Measurements from ENCODE around the gene TPPP2. TPM values are rescaled to one million over a fixed set of nuclear protein-coding genes. Genes with fewer than 3 reads are reported as not detected.

TPPP2 gene
- total and polyA plus RNA-seq, 4 experiments from 2014 or later = not detected

- peaks cover 3 to 8% of the 10 kb centered on the region in 2 donors for H3K27me3 Mint-ChIP-seq
- POLR2A ChIA-PET (ENCODE audit: partially characterized antibody) = interaction anchor here (0.9 kb wide), 1 partner anchor 56 kb away, joined by 4 read pairs; no protein-coding TSS in a partner anchor
- intact Hi-C loops (cut with micrococcal nuclease) = no loop called here
- peaks cover 14% of the 10 kb centered on the region for H3K4me1 ChIP-seq (ENCODE audit: insufficient read depth, low read length)
- no peaks in the 10 kb centered on the region for H3K9me3 Mint-ChIP-seq
- H3K27ac ChIP-seq (ENCODE audit: low read depth, low read length) = no peak overlapping the region
- CTCF ChIA-PET (ENCODE audit: partially characterized antibody) = interaction anchor here (1.1 to 3.9 kb wide), 4 partner anchors 12 to 56 kb away, joined by 3 to 36 read pairs (median 8); no protein-coding TSS in a partner anchor
- peaks cover 3% of the 10 kb centered on the region for H3K27me3 ChIP-seq (ENCODE audit: insufficient read depth, low read length)
- H3K27ac Mint-ChIP-seq = no peak overlapping the region
- no peak overlapping the region for H3K4me3 ChIP-seq (ENCODE audit: low read length in 2 of 2)
- no peaks in the 10 kb centered on the region for H3K36me3 ChIP-seq (ENCODE audit: insufficient read depth, low read length)
- no peak for DNase-seq
- H3K4me1 Mint-ChIP-seq = peaks cover 8 to 17% (median 12%) of the 10 kb centered on the region in 4 donors
- H3K4me3 Mint-ChIP-seq = no peak overlapping the region
- no peaks in the 10 kb centered on the region for H3K36me3 Mint-ChIP-seq
- no peaks in the 10 kb centered on the region for H3K9me3 ChIP-seq (ENCODE audit: control insufficient read depth in 1 of 2, low read length in 2 of 2)
Observed at GRCh38 chr14:21048638-21049037, 18.6 kb downstream of the TPPP2 start.

- no peak overlapping the region for H3K27ac Mint-ChIP-seq
- ChIA-PET CTCF (ENCODE audit: partially characterized antibody) (interaction anchor here (1.9 to 3.9 kb wide), 2 partner anchors 34 kb away, joined by 11 to 36 read pairs; no protein-coding TSS in a partner anchor), POLR2A (ENCODE audit: partially characterized antibody) (no interaction called here)
- H3K27me3 Mint-ChIP-seq = peaks cover 3 to 8% of the 10 kb centered on the region in 2 donors
- intact Hi-C loops (cut with micrococcal nuclease) = no loop called here
- Histone ChIP-seq H3K27ac (ENCODE audit: low read depth, low read length) (no peak overlapping the region), H3K36me3 (ENCODE audit: insufficient read depth, low read length) (no peaks in the 10 kb centered on the region), H3K9me3 (ENCODE audit: control insufficient read depth in 1 of 2, low read length in 2 of 2) (no peaks in the 10 kb centered on the region), H3K4me1 (ENCODE audit: insufficient read depth, low read length) (peaks cover 8% of the 10 kb centered on the region), H3K4me3 (ENCODE audit: low read length in 2 of 2) (no peak overlapping the region), H3K27me3 (ENCODE audit: insufficient read depth, low read length) (peaks cover 3% of the 10 kb centered on the region)
- H3K36me3 Mint-ChIP-seq = no peaks in the 10 kb centered on the region
- no peaks in the 10 kb centered on the region for H3K9me3 Mint-ChIP-seq
- DNase-seq = no peak
- H3K4me3 Mint-ChIP-seq = no peak overlapping the region
- H3K4me1 Mint-ChIP-seq = peaks cover 6 to 14% (median 9%) of the 10 kb centered on the region in 4 donors
Observed at GRCh38 chr14:21049271-21049673, 19.3 kb downstream of the TPPP2 start.

DNA sequence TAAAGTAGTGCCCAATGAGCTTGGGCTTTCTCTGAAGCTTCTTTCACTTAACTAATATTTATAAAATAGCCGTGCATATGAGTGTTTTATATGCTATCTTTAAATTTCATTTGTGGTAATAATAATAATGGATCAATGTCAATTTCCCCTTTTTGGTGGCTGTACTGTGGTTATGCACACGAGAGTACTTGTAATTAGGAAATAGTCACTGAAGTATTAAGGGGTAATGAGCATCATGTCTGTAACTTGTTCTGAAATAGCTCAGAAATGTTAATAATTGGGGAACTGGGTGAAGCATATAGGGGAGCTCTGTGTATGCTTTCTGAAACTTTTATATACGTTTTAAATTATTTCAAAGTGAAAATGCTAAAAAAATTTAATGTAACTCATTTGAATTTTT is 20.6 kb downstream of the TPPP2 start:
- no peak for DNase-seq
- no peak overlapping the region for H3K27ac Mint-ChIP-seq
- Histone ChIP-seq H3K4me1 (ENCODE audit: insufficient read depth, low read length) (no peaks in the 10 kb centered on the region), H3K36me3 (ENCODE audit: insufficient read depth, low read length) (no peaks in the 10 kb centered on the region), H3K9me3 (ENCODE audit: control insufficient read depth in 1 of 2, low read length in 2 of 2) (no peaks in the 10 kb centered on the region), H3K4me3 (ENCODE audit: low read length in 2 of 2) (no peak overlapping the region), H3K27ac (ENCODE audit: low read depth, low read length) (no peak overlapping the region), H3K27me3 (ENCODE audit: insufficient read depth, low read length) (peaks cover 3% of the 10 kb centered on the region)
- H3K27me3 Mint-ChIP-seq = peaks cover 3 to 8% of the 10 kb centered on the region in 2 donors
- intact Hi-C loops (cut with micrococcal nuclease) = no loop called here
- H3K36me3 Mint-ChIP-seq = no peaks in the 10 kb centered on the region
- H3K4me3 Mint-ChIP-seq = no peak overlapping the region
- peaks cover 0 to 4% (median under 1%) of the 10 kb centered on the region in 4 donors for H3K4me1 Mint-ChIP-seq
- ChIA-PET CTCF (ENCODE audit: partially characterized antibody) (interaction anchor here (1.3 to 1.9 kb wide), 3 partner anchors 10 to 41 kb away, joined by 3 to 11 read pairs (median 4); no protein-coding TSS in a partner anchor), POLR2A (ENCODE audit: partially characterized antibody) (interaction anchor here (1.2 kb wide), 1 partner anchor 36 kb away, joined by 3 read pairs; no protein-coding TSS in a partner anchor)
- no peaks in the 10 kb centered on the region for H3K9me3 Mint-ChIP-seq

GRCh38 chr14:21053184-21054122 is 23.4 kb downstream of the TPPP2 start:
- Histone ChIP-seq H3K4me3 (ENCODE audit: low read length in 2 of 2) (no peak overlapping the region), H3K27ac (ENCODE audit: low read depth, low read length) (no peak overlapping the region), H3K27me3 (ENCODE audit: insufficient read depth, low read length) (no peaks in the 10 kb centered on the region), H3K9me3 (ENCODE audit: control insufficient read depth in 1 of 2, low read length in 2 of 2) (no peaks in the 10 kb centered on the region), H3K36me3 (ENCODE audit: insufficient read depth, low read length) (no peaks in the 10 kb centered on the region), H3K4me1 (ENCODE audit: insufficient read depth, low read length) (no peaks in the 10 kb centered on the region)
- Mint-ChIP-seq H3K27ac (peak overlapping the region in 1 of 7 donors; percentile 8), H3K27me3 (peaks cover 3 to 12% of the 10 kb centered on the region in 2 donors), H3K36me3 (no peaks in the 10 kb centered on the region), H3K9me3 (no peaks in the 10 kb centered on the region), H3K4me1 (peaks cover 0 to 4% (median under 1%) of the 10 kb centered on the region in 4 donors), H3K4me3 (no peak overlapping the region)
- ChIA-PET CTCF (ENCODE audit: partially characterized antibody) (interaction anchor here (1.3 kb wide), 1 partner anchor 39 kb away, joined by 7 read pairs; no protein-coding TSS in a partner anchor), POLR2A (ENCODE audit: partially characterized antibody) (no interaction called here)
- intact Hi-C loops (cut with micrococcal nuclease) = no loop called here
- DNase-seq = no peak

- Histone ChIP-seq H3K36me3 (ENCODE audit: insufficient read depth, low read length) (no peaks in the 10 kb centered on the region), H3K27ac (ENCODE audit: low read depth, low read length) (no peak overlapping the region), H3K4me3 (ENCODE audit: low read length in 2 of 2) (no peak overlapping the region), H3K4me1 (ENCODE audit: insufficient read depth, low read length) (no peaks in the 10 kb centered on the region), H3K27me3 (ENCODE audit: insufficient read depth, low read length) (no peaks in the 10 kb centered on the region), H3K9me3 (ENCODE audit: control insufficient read depth in 1 of 2, low read length in 2 of 2) (no peaks in the 10 kb centered on the region)
- no peak for DNase-seq
- Mint-ChIP-seq H3K4me1 (peaks cover 0 to 4% (median under 1%) of the 10 kb centered on the region in 4 donors), H3K27ac (peak overlapping the region in 1 of 7 donors; percentile 8), H3K4me3 (no peak overlapping the region), H3K9me3 (no peaks in the 10 kb centered on the region), H3K36me3 (no peaks in the 10 kb centered on the region), H3K27me3 (peaks cover 3 to 9% of the 10 kb centered on the region in 2 donors)
- ChIA-PET POLR2A (ENCODE audit: partially characterized antibody) (no interaction called here), CTCF (ENCODE audit: partially characterized antibody) (interaction anchor here (1.3 kb wide), 1 partner anchor 39 kb away, joined by 7 read pairs; no protein-coding TSS in a partner anchor)
- intact Hi-C loops (cut with micrococcal nuclease) = no loop called here
Observed at GRCh38 chr14:21054123-21054767, 24.2 kb downstream of the TPPP2 start.

DNA sequence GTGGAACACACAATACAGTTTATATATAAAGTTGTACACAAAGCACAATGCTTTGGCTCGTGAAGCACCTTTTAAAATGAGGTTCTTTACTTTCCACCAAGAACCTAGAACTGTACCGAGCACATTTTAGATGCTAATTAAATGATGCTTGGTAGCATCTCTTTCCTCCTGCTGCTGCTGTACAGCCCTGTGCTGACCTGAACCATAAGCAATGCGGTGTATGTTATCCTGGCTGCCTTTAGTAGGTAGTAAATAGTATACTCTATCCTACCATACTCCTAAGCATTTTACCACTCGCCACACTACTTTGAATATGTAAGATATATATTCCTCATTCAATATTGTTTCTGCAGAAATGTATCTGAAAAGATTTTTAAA is 24.7 kb downstream of the TPPP2 start:
- intact Hi-C loops (cut with micrococcal nuclease) = no loop called here
- CTCF ChIA-PET (ENCODE audit: partially characterized antibody) = no interaction called here
- H3K4me3 Mint-ChIP-seq = no peak overlapping the region

More for the DNA sequence above, 24.7 kb downstream of the TPPP2 start:
- POLR2A ChIA-PET (ENCODE audit: partially characterized antibody) = no interaction called here
- no peaks in the 10 kb centered on the region for H3K4me1 ChIP-seq (ENCODE audit: insufficient read depth, low read length)
- H3K9me3 ChIP-seq (ENCODE audit: control insufficient read depth in 1 of 2, low read length in 2 of 2) = no peaks in the 10 kb centered on the region
- H3K27me3 ChIP-seq (ENCODE audit: insufficient read depth, low read length) = no peaks in the 10 kb centered on the region
- H3K4me1 Mint-ChIP-seq = peaks cover 0 to 4% (median under 1%) of the 10 kb centered on the region in 4 donors
- H3K27me3 Mint-ChIP-seq = peaks cover 3 to 7% of the 10 kb centered on the region in 2 donors
- no peaks in the 10 kb centered on the region for H3K9me3 Mint-ChIP-seq
- no peaks in the 10 kb centered on the region for H3K36me3 ChIP-seq (ENCODE audit: insufficient read depth, low read length)
- no peak overlapping the region for H3K4me3 ChIP-seq (ENCODE audit: low read length in 2 of 2)
- no peaks in the 10 kb centered on the region for H3K36me3 Mint-ChIP-seq
- H3K27ac ChIP-seq (ENCODE audit: low read depth, low read length) = no peak overlapping the region
- DNase-seq = no peak
- no peak overlapping the region for H3K27ac Mint-ChIP-seq
